Gastroesophageal sphincter (tissue), 4 donors: ENCODE results near the gene C20orf96. TPM values are rescaled to one million over a fixed set of nuclear protein-coding genes. Genes with fewer than 3 reads are reported as not detected.
A peak's percentile ranks its signal among the peaks of the same experiment; 100 is the strongest.

Experiments
- ATAC-seq: fragments of 150-250 bp; one replicate; pipeline ENCODE4 v1.9.1; 2016; ENCODE audit warnings: mild to moderate bottlenecking, moderate library complexity
- H3K27ac ChIP-seq, 4 donors: fragments of 200-600 bp; sonication (generic) in 3 of 4; 1 replicate in 3 of 4; 2 replicates in 1 of 4; pipeline ENCODE4 v1.5.1; 2016 to 2019
- H3K27me3 ChIP-seq: fragments of 200-600 bp; sonication (generic); one replicate; pipeline ENCODE4 v1.5.1; 2019
- H3K36me3 ChIP-seq, 2 donors: fragments of 200-600 bp; sonication (generic); one replicate each; pipeline ENCODE4 v1.5.1; 2019; ENCODE audit warnings: control low read depth in 1 of 2
- H3K4me1 ChIP-seq, 3 donors: fragments of 200-600 bp; sonication (generic); 1 replicate in 2 of 3; 2 replicates in 1 of 3; pipeline ENCODE4 v1.5.1; 2016 to 2019; ENCODE audit warnings: control low read depth in 2 of 3
- H3K4me3 ChIP-seq, 2 donors: fragments of 200-600 bp; sonication (generic); one replicate each; pipeline ENCODE4 v1.5.1; 2019; ENCODE audit warnings: mild to moderate bottlenecking in 1 of 2, moderate library complexity in 1 of 2
- H3K9me3 ChIP-seq, 3 donors: fragments of 200-600 bp; sonication (generic); one replicate each; pipeline ENCODE4 v1.5.1; 2017 to 2019; ENCODE audit warnings: control low read depth in 2 of 3
- CTCF ChIP-seq, 4 experiments: fragments of 200-600 bp in 2 of 4; fragments of 450-650 bp in 2 of 4; sonication (generic) in 1 of 4; IDR thresholded peaks; one replicate each; pipeline ENCODE4 v1.5.1; 2017 to 2019; ENCODE audit warnings: antibody characterized with exemption in 4 of 4, mild to moderate bottlenecking in 2 of 4, moderate library complexity in 2 of 4
- EP300 ChIP-seq: sonication (generic); formaldehyde crosslinking; IDR thresholded peaks from one replicate; pipeline ENCODE4 v1.6.1; 2017; ENCODE audit warnings: antibody characterized with exemption, mild to moderate bottlenecking
- POLR2A ChIP-seq, 2 donors: fragments of 450-650 bp; IDR thresholded peaks; one replicate each; pipeline ENCODE4 v1.6.1; 2017; ENCODE audit warnings: antibody characterized with exemption in 2 of 2, mild to moderate bottlenecking in 2 of 2, moderate library complexity in 1 of 2
- POLR2AphosphoS5 ChIP-seq: sonication (generic); formaldehyde crosslinking; IDR thresholded peaks from one replicate; pipeline ENCODE4 v1.6.1; 2017; ENCODE audit warnings: antibody characterized with exemption
- WGBS, 2 donors: methylation state at CpG; one replicate each; pipeline ENCODE4 v1.1.5; 2018; ENCODE audit warnings: low coverage in 1 of 2; 5-methylcytosine and 5-hydroxymethylcytosine counted together
- total RNA-seq, 4 donors: library from RNA; depleted of rRNA; stranded (reverse); fragments of >200 nt; gene quantifications; one replicate each; pipeline ENCODE4 v1.1.0, GENCODE V29; 2016

Gene C20orf96
- total RNA-seq, 4 donors from 2014 or later, result 0.67 to 3.1 (median 1.3) TPM

GRCh38 chr20:310645-311044 is 20.1 kb upstream of the C20orf96 start:
- H3K4me1 ChIP-seq, result peaks cover 0 to 23% (median 0%) of the 10 kb centered on the region in 3 donors
- no peak for ATAC-seq
- H3K4me3 ChIP-seq, result peak overlapping the region in 1 of 2 donors; percentile 54
- no peaks in the 10 kb centered on the region for H3K9me3 ChIP-seq
- no peaks in the 10 kb centered on the region for H3K27me3 ChIP-seq
- H3K36me3 ChIP-seq, result no peaks in the 10 kb centered on the region
- no peak for TF ChIP-seq EP300
- TF ChIP-seq POLR2A (IDR thresholded peaks at IDR 0.05), result no peak
- TF ChIP-seq POLR2AphosphoS5, result no peak
- no peak for TF ChIP-seq CTCF (IDR thresholded peaks at IDR 0.05)
- peak overlapping the region in 3 of 4 donors; percentile 25 to 89 (median 87) for H3K27ac ChIP-seq
- WGBS, 2 donors, result 2 to 5% methylated on average over 7 of the region's 7 CpGs

DNA sequence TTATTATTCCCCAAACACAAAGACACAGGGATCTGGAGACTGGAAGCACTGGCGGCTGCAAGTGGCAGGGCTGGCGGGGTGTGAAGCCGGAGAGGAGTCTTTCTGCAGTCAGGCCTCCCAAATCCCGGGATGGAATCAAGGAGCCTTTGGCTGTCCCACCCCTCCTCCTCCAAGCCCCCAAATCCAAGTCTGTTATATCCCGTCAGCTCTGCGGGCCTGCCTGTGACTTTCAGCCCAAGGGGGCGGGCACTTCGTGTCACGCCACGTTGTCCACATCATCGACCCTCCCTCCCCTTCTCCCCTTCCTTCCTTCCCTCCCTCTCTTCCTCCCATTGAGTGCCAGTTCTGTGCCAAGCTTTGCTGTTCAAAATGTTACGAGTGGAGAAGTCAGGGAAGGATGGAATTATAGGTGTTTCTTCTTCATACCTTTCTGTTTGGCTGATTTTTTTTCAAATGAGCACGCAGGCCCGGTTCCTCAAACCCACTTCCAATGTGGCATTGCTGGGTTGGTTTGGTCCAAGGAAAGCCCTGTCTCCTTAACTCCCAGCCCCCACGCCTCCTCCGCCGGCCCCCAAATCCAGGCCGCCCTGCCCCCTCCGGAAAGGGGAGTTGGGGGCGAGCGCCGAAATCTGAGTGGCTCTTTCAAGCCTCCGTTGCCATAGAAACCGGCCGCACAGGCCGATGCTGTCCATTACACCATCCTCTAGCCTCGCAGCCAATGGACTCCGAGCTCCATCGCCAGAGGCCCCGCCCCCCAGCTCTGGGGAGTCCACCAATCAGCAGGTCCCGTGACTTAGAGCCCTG is 19.5 kb upstream of the C20orf96 start:
- no peak for TF ChIP-seq POLR2AphosphoS5
- TF ChIP-seq POLR2A (IDR thresholded peaks at IDR 0.05), result no peak
- no peak for TF ChIP-seq CTCF (IDR thresholded peaks at IDR 0.05)
- TF ChIP-seq EP300, result no peak
- Histone ChIP-seq H3K9me3 (no peaks in the 10 kb centered on the region), H3K27ac (peak overlapping the region; percentile 41 to 89 (median 85)), H3K4me1 (peaks cover 0 to 23% (median 0%) of the 10 kb centered on the region in 3 donors), H3K27me3 (no peaks in the 10 kb centered on the region), H3K4me3 (peak overlapping the region; percentile 34 to 54), H3K36me3 (no peaks in the 10 kb centered on the region)
- WGBS, 2 donors, result 0 to 1% methylated on average over 11 to 17 of the region's 31 CpGs
- peak; percentile 100 for ATAC-seq

- peak overlapping the region in 1 of 2 donors; percentile 54 for H3K4me3 ChIP-seq
- ATAC-seq, result no peak
- 0 to 2% methylated on average over 2 to 5 of the region's 6 CpGs for WGBS, 2 donors
Observed at GRCh38 chr20:309306-309840, 18.8 kb upstream of the C20orf96 start.

DNA sequence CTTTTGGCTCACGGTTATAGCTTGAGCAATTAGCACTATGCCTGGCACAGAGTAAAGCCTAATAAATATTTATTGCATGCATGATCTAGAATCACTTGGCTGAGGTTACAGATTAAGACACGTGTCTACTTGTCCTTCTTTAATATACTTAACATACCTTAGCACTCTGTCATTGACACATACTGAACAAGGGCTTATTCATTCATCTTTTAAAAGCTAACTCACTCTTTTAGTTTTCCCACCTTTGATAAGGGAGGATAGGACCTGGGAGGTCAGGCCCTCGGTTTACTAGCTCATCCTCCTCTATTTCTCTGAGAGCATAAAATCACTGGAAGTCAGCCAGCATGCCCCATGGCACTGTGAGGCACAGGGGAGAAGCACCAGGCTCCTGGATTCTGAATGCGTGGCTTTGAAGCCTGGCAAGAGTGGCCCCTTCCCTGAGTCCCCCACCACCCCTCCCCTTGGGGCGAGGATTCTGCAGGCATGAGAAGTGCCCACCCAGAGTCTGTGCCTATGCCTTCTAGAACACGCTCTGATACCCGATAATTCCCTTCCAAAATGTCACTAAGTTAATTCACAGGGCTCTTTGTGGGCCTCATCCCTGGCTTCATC is 18.0 kb upstream of the C20orf96 start:
- no peak for ATAC-seq
- peak overlapping the region in 2 of 4 donors; percentile 87 to 89 for H3K27ac ChIP-seq

More at GRCh38 chr20:309306-309840, 18.8 kb upstream of the C20orf96 start:
- H3K9me3 ChIP-seq, result no peaks in the 10 kb centered on the region
- H3K27ac ChIP-seq, result peak overlapping the region; percentile 41 to 89 (median 85)
- no peak for TF ChIP-seq CTCF (IDR thresholded peaks at IDR 0.05)
- TF ChIP-seq EP300, result no peak
- TF ChIP-seq POLR2AphosphoS5, result no peak
- TF ChIP-seq POLR2A (IDR thresholded peaks at IDR 0.05), result no peak
- H3K36me3 ChIP-seq, result no peaks in the 10 kb centered on the region
- H3K4me1 ChIP-seq, result peaks cover 0 to 23% (median 0%) of the 10 kb centered on the region in 3 donors
- no peaks in the 10 kb centered on the region for H3K27me3 ChIP-seq

More for the DNA sequence above, 18.0 kb upstream of the C20orf96 start:
- Histone ChIP-seq H3K4me3 (no peak overlapping the region), H3K9me3 (no peaks in the 10 kb centered on the region), H3K36me3 (no peaks in the 10 kb centered on the region), H3K27me3 (no peaks in the 10 kb centered on the region), H3K4me1 (peaks cover 0 to 23% (median 0%) of the 10 kb centered on the region in 3 donors)
- TF ChIP-seq POLR2AphosphoS5 (no peak), POLR2A (IDR thresholded peaks at IDR 0.05) (no peak), EP300 (no peak), CTCF (IDR thresholded peaks at IDR 0.05) (no peak)
- WGBS, 2 donors, result 46 to 73% methylated on average over 3 to 5 of the region's 7 CpGs
